GM12873 (cell line): Measurements from ENCODE around the gene CLEC4A.
A peak's percentile ranks its signal among the peaks of the same experiment; 100 is the strongest.

Source experiments
- TF ChIP-seq, protein P1 (sequence below): IDR thresholded peaks from 2 replicates; pipeline ENCODE4 v1.5.1; 2012; ENCODE audit warnings: low read depth, mild to moderate bottlenecking, moderate library complexity, low read length, control low read depth; ENCODE audit not compliant: insufficient read depth; ENCODE audit errors: missing control alignments

CLEC4A gene

DNA sequence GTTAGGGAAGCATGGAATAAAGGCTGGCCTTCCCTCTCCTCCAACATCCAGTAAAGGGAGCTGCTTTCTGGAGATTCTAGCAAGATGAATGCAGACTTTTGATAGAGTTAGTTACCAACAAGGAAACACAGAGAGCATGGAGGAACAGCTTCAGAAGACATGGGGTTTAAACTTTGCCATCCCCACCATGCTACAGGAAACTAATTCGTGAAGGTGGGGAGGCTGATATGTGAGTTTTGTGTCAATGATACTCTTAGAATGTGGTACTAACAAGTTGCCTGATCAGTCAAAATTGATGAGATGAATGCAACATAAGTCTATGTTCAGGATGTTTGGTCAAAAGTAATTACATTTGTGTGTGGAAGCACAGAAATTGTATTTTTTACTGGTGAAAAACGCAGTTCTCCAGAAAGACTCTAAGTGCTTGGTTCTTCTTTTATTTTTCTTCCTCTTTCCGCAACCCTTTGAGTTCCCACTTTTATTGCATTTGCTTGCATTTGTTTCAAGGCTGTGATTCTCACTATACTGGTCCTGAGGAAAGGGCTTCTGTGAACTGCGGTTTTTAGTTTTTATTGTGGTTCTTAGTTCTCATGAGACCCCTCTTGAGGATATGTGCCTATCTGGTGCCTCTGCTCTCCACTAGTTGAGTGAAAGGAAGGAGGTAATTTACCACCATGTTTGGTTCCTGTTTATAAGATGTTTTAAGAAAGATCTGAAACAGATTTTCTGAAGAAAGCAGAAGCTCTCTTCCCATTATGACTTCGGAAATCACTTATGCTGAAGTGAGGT, at the start of gene CLEC4A:
CLEC4A (plus strand) TSS at position 494 of the 789 bp plus-strand sequence; CDS start at position 756, 262 bp downstream.
- TF ChIP-seq, protein P1, sequence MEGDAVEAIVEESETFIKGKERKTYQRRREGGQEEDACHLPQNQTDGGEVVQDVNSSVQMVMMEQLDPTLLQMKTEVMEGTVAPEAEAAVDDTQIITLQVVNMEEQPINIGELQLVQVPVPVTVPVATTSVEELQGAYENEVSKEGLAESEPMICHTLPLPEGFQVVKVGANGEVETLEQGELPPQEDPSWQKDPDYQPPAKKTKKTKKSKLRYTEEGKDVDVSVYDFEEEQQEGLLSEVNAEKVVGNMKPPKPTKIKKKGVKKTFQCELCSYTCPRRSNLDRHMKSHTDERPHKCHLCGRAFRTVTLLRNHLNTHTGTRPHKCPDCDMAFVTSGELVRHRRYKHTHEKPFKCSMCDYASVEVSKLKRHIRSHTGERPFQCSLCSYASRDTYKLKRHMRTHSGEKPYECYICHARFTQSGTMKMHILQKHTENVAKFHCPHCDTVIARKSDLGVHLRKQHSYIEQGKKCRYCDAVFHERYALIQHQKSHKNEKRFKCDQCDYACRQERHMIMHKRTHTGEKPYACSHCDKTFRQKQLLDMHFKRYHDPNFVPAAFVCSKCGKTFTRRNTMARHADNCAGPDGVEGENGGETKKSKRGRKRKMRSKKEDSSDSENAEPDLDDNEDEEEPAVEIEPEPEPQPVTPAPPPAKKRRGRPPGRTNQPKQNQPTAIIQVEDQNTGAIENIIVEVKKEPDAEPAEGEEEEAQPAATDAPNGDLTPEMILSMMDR = no peak

DNA sequence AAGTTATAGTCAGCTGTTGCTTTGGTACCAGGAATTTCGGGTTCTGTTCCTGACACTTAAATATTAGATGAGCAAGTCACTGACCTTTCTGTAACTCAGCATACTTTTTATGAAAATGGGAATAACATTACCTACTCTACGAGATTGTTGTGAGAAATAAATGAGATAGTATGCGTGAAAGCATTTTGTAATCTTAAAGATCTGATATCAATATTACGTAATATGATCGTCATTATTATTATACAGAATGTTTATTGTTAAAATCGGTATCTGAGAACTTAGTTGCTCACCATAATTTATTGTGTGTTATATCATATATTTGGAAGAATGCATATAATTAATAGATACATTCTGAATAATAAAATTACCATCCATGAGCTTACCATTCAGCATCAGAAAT, 47.5 kb upstream of the CLEC4A start:
- TF ChIP-seq, protein P1 = no peak

DNA sequence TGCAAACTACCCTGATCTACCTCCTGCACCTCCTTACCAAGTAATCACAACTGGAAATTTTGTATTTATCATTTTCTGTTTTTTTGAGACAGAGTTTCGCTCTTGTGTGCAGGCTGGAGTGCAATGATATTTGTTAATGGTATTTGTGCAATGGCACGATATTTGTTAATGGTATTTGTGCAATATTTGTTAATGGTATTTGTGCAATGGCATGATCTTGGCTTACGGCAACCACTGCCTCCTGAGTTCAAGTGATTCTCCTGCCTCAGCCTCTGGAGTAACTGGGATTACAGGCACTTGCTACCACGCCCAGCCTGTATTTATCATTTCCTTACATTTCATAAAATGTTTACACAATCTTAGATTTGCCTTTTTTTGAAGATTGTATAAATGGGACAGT, 47.1 kb upstream of the CLEC4A start:
- TF ChIP-seq, protein P1 = no peak

GRCh38 chr12:8077207-8077606, 46.2 kb upstream of the CLEC4A start:
- TF ChIP-seq, protein P1 = no peak

DNA sequence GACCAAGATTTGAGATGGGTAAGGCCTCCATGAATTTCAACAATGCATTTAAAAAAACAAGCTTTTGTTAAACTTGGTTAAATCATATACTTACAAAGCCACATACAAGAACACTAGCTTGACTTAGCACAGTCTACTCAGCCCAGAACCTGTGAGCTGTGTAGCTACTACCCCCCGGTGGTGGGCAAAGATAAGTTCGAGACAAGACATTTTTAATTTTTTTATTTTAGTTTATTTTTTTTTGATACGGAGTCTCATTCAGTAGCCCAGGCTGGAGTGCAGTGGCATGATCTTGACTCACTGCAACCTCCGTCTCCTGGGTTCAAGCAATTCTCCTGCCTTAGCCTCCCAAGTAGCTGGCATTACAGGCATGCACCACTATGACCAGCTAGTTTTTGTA, 45.0 kb upstream of the CLEC4A start:
- TF ChIP-seq, protein P1 = peak; percentile 28

- TF ChIP-seq, protein P1 = no peak
These were observed 44.5 kb upstream of the CLEC4A start for GRCh38 chr12:8078916-8079315.

DNA sequence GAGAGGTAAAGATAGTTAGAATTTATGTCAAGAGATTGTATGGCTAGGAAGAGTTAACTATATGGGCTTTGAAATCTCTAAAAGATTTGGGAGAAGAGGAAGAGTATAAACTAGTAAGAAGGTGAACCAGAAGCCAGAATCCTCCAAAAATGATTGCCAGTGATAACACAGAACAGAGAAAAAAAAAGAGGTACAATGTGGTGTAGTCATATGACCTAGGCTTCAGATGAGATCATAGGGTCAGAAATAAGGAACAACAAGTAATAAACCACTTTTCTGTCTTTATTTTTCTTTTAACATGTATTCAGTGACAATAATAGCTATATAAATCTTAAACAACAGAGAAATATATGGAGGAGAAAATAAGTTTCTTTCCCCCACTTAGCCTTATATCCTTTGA, 43.3 kb upstream of the CLEC4A start:
- TF ChIP-seq, protein P1 = no peak
